H9 (cell line): ENCODE data around the gene DUSP28. TPM values are rescaled to one million over a fixed set of nuclear protein-coding genes. Genes with fewer than 3 reads are reported as not detected.

Experiments used
- DNase-seq: peaks from one replicate; pipeline ENCODE4 v3.0.0-alpha.2; 2017
- H2AFZ ChIP-seq: one replicate; pipeline ENCODE4 v1.6.1; 2013; ENCODE audit warnings: mild to moderate bottlenecking, low read length, control low read depth, moderate library complexity
- H2AK5ac ChIP-seq: 2 replicates; pipeline ENCODE4 v1.6.1; 2013; ENCODE audit warnings: low read length, control low read depth, mixed read lengths; ENCODE audit not compliant: insufficient read length
- H2BK120ac ChIP-seq: one replicate; pipeline ENCODE4 v1.6.1; 2013; ENCODE audit warnings: low read depth, mild to moderate bottlenecking, low read length, control low read depth, inconsistent platforms; ENCODE audit not compliant: poor library complexity, severe bottlenecking
- H2BK12ac ChIP-seq: 2 replicates; pipeline ENCODE4 v1.6.1; 2013; ENCODE audit warnings: low read length, control low read depth, mixed read lengths, low read depth; ENCODE audit not compliant: insufficient read length
- H2BK15ac ChIP-seq: 2 replicates; pipeline ENCODE4 v1.6.1; 2013; ENCODE audit warnings: low read depth, low read length, control low read depth
- H2BK20ac ChIP-seq: one replicate; pipeline ENCODE4 v1.6.1; 2013; ENCODE audit warnings: low read depth, mild to moderate bottlenecking, low read length, control low read depth, inconsistent platforms; ENCODE audit not compliant: poor library complexity, severe bottlenecking
- H2BK5ac ChIP-seq: 2 replicates; pipeline ENCODE4 v1.6.1; 2013; ENCODE audit warnings: low read length, control low read depth, mixed read lengths; ENCODE audit not compliant: insufficient read length
- H3K14ac ChIP-seq: 2 replicates; pipeline ENCODE4 v1.6.1; 2013; ENCODE audit warnings: low read length, control low read depth; ENCODE audit not compliant: insufficient read depth
- H3K18ac ChIP-seq: 2 replicates; pipeline ENCODE4 v1.6.1; 2013; ENCODE audit warnings: low read depth, mild to moderate bottlenecking, mixed read lengths, low read length, control low read depth; ENCODE audit not compliant: insufficient read length
- H3K23ac ChIP-seq: 2 replicates; pipeline ENCODE4 v1.6.1; 2013; ENCODE audit warnings: low read length, control low read depth, mixed read lengths, low read depth; ENCODE audit not compliant: insufficient read length
- H3K23me2 ChIP-seq: 2 replicates; pipeline ENCODE4 v1.6.1; 2013; ENCODE audit warnings: low read depth, mild to moderate bottlenecking, mixed read lengths, low read length, control low read depth; ENCODE audit not compliant: insufficient read length, poor library complexity, severe bottlenecking
- H3K27ac ChIP-seq: 2 replicates; pipeline ENCODE4 v1.5.1; 2013; ENCODE audit warnings: low read length, control low read depth, mixed read lengths, low read depth; ENCODE audit not compliant: insufficient read length
- H3K27me3 ChIP-seq: 2 replicates; pipeline ENCODE4 v1.6.1; 2013; ENCODE audit warnings: low read length, control low read depth, inconsistent platforms; ENCODE audit not compliant: insufficient read depth
- H3K4ac ChIP-seq: 2 replicates; pipeline ENCODE4 v1.6.1; 2013; ENCODE audit warnings: low read depth, mild to moderate bottlenecking, control low read depth, inconsistent platforms, low read length, moderate library complexity
- H3K4me1 ChIP-seq: 2 replicates; pipeline ENCODE4 v1.6.1; 2013; ENCODE audit warnings: low read length, control low read depth, inconsistent platforms; ENCODE audit not compliant: insufficient read depth
- H3K4me2 ChIP-seq: 2 replicates; pipeline ENCODE4 v1.6.1; 2013; ENCODE audit warnings: low read length, control low read depth, mixed read lengths; ENCODE audit not compliant: insufficient read length, insufficient read depth
- H3K56ac ChIP-seq: 2 replicates; pipeline ENCODE4 v1.6.1; 2013; ENCODE audit warnings: low read depth, mild to moderate bottlenecking, mixed read lengths, low read length, control low read depth; ENCODE audit not compliant: insufficient read length
- H3K79me1 ChIP-seq: 2 replicates; pipeline ENCODE4 v1.6.1; 2013; ENCODE audit warnings: low read depth, mild to moderate bottlenecking, moderate library complexity, low read length, control low read depth, inconsistent platforms; ENCODE audit not compliant: insufficient read depth, poor library complexity, severe bottlenecking
- H3K79me2 ChIP-seq: 2 replicates; pipeline ENCODE4 v1.6.1; 2013; ENCODE audit warnings: low read length, control low read depth, inconsistent platforms; ENCODE audit not compliant: insufficient read depth
- H3K9ac ChIP-seq: 2 replicates; pipeline ENCODE4 v1.6.1; 2013; ENCODE audit warnings: low read length, control low read depth, mixed read lengths; ENCODE audit not compliant: insufficient read length; ENCODE audit errors: extremely low read depth
- H3K9me3 ChIP-seq: one replicate; pipeline ENCODE4 v1.6.1; 2013; ENCODE audit warnings: low read depth, low read length, inconsistent platforms; ENCODE audit not compliant: control insufficient read depth
- H3T11ph ChIP-seq: one replicate; pipeline ENCODE4 v1.6.1; 2013; ENCODE audit warnings: mild to moderate bottlenecking, low read length, control low read depth, inconsistent platforms
- H4K20me1 ChIP-seq: one replicate; pipeline ENCODE4 v1.6.1; 2013; ENCODE audit not compliant: control insufficient read depth, insufficient read length, insufficient read depth
- H4K5ac ChIP-seq: 2 replicates; pipeline ENCODE4 v1.6.1; 2013; ENCODE audit warnings: low read depth, mild to moderate bottlenecking, mixed read lengths, low read length, control low read depth; ENCODE audit not compliant: insufficient read length
- H4K8ac ChIP-seq: replicated peaks from 2 replicates; pipeline ENCODE4 v1.6.1; 2013; ENCODE audit warnings: low read length, control low read depth, mixed read lengths, low read depth; ENCODE audit not compliant: insufficient read length
- H4K91ac ChIP-seq: 2 replicates; pipeline ENCODE4 v1.6.1; 2013; ENCODE audit warnings: low read depth, mild to moderate bottlenecking, moderate library complexity, mixed read lengths, low read length, control low read depth; ENCODE audit not compliant: insufficient read length
- H3K27ac Mint-ChIP-seq, 3 experiments: 2 replicates in 2 of 3; 3 replicates in 1 of 3; pipeline ENCODE4 v1.8.0; 2020 to 2021; ENCODE audit warnings: mixed read lengths in 3 of 3, mild to moderate bottlenecking in 1 of 3, moderate library complexity in 1 of 3
- H3K27me3 Mint-ChIP-seq: 2 replicates; pipeline ENCODE4 v1.8.0; 2021; ENCODE audit warnings: low read depth, mild to moderate bottlenecking, moderate library complexity, mixed read lengths
- H3K36me3 Mint-ChIP-seq, 3 experiments: 2 replicates in 2 of 3; 3 replicates in 1 of 3; pipeline ENCODE4 v1.8.0; 2020 to 2021; ENCODE audit warnings: low read depth in 3 of 3, mixed read lengths in 3 of 3; ENCODE audit not compliant: insufficient read depth in 1 of 3
- H3K4me1 Mint-ChIP-seq, 2 experiments: 2 replicates each; pipeline ENCODE4 v1.8.0; 2020; ENCODE audit warnings: mixed read lengths in 2 of 2
- H3K4me3 Mint-ChIP-seq, 2 experiments: 2 replicates in 1 of 2; 3 replicates in 1 of 2; pipeline ENCODE4 v1.8.0; 2020 to 2021; ENCODE audit warnings: mild to moderate bottlenecking in 2 of 2, mixed read lengths in 2 of 2, moderate library complexity in 1 of 2
- H3K9me3 Mint-ChIP-seq, 2 experiments: 2 replicates in 1 of 2; 3 replicates in 1 of 2; pipeline ENCODE4 v1.8.0; 2020; ENCODE audit warnings: mild to moderate bottlenecking in 2 of 2, mixed read lengths in 2 of 2, moderate library complexity in 1 of 2
- CTCF ChIP-seq: fragments of 200-600 bp; sonication (generic); conservative IDR thresholded peaks from 3 replicates; pipeline ENCODE4 v1.8.0; 2021; ENCODE audit warnings: antibody characterized with exemption, mild to moderate bottlenecking
- WGBS: extraction: QIAGEN DNeasy Blood & Tissue Kit; methylation state at CpG from one replicate; pipeline ENCODE4 v1.1.7; 2013; ENCODE audit warnings: missing lambda C conversion rate, low lambda C conversion rate, mixed read lengths; ENCODE audit not compliant: insufficient read length; ENCODE audit errors: extremely low coverage; 5-methylcytosine and 5-hydroxymethylcytosine counted together
- total RNA-seq: library from RNA; stranded (reverse); gene quantifications from 2 replicates; pipeline ENCODE4 v1.2.1, GENCODE V29; 2021

Gene DUSP28
- total RNA-seq, 1 experiment from 2014 or later = 1.6 TPM

DNA sequence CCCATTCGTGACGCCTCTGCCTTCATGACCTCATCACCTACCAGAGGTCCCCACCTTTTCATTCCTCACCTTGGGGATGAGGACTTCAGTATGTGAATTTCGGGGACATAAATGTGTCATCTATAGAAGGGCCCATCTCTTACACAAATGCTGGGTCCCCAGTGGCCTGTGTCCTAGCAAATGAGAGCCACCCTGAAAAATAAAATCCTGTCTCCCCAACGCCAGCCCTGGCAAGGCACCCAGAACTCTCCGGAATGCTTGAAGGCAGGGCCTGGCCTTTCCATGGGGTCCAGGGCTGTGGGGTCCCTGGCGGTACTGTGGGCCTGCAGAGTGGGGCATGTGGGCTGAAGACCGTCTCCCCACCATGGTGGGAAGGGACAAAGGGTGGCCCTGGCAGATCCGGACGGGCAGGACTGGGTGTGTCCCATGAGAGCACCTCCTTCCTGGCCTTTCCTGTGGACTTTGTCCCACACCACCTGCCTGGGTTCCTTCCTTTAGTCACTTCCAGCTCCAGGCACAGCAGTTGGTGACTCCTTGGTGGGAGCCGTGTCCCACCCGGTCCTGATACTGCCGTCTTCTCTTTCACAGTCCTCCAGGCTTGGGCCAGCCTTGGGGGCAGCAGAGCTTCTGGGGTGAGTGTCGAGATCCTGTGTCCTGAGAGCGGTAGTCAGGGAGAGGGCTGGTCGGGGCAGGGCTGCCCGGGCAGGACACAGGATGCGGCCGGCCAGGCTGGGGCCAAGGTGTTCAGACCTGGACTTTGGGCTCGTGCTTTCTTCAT is 45.0 kb downstream of the DUSP28 start:
- peaks cover 17% of the 10 kb centered on the region for H3K27me3 Mint-ChIP-seq
- Histone ChIP-seq H4K5ac (no peak overlapping the region), H3K9me3 (no peaks in the 10 kb centered on the region)

More for the DNA sequence above, 45.0 kb downstream of the DUSP28 start:
- Histone ChIP-seq H3K4me1 (no peaks in the 10 kb centered on the region), H4K20me1 (no peaks in the 10 kb centered on the region), H2BK12ac (no peak overlapping the region), H3K27ac (no peak overlapping the region), H3K18ac (no peak overlapping the region), H3K14ac (no peak overlapping the region; the same call in 1 of the 2 replicates), H3K27me3 (no peaks in the 10 kb centered on the region), H3K4me2 (no peak overlapping the region), H3K23me2 (no peaks in the 10 kb centered on the region), H2BK15ac (no peak overlapping the region), H4K91ac (no peak overlapping the region), H4K8ac (no peak overlapping the region), H2BK120ac (no peak overlapping the region), H2AK5ac (no peak overlapping the region), H2AFZ (no peak overlapping the region), H3K79me2 (no peaks in the 10 kb centered on the region), H3K23ac (no peak overlapping the region), H3K9ac (no peak overlapping the region), H3K4ac (no peak overlapping the region), H3K56ac (no peak overlapping the region), H3K79me1 (no peaks in the 10 kb centered on the region), H2BK5ac (no peak overlapping the region), H3T11ph (no peak overlapping the region), H2BK20ac (no peak overlapping the region)
- Mint-ChIP-seq H3K27ac (no peak overlapping the region; a peak in 1 of 7 replicates), H3K36me3 (peaks cover 0 to under 1% (median 0%) of the 10 kb centered on the region in 3 experiments; a peak in 2 of 7 replicates), H3K4me1 (no peaks in the 10 kb centered on the region; a peak in 1 of 4 replicates), H3K4me3 (no peak overlapping the region), H3K9me3 (no peaks in the 10 kb centered on the region)
- WGBS = no CpG with 5 or more reads among the region's 19 CpGs
- no peak for TF ChIP-seq CTCF
- DNase-seq = no peak
